SK-N-SH treated with all-trans-retinoic acid at 6 μM for 48 hours (cell line): Measurements from ENCODE around the gene ARL2.

Experiments
- ATAC-seq: fragments of 200-7000 bp; cut with Tn5 transposase; 3 replicates; pipeline ENCODE4 v1.9.1; 2020; ENCODE audit warnings: mild to moderate bottlenecking, moderate library complexity
- ARNTL ChIP-seq: fragments of 450-650 bp; formaldehyde crosslinking; IDR thresholded peaks from 2 replicates; pipeline ENCODE4 v1.5.0; 2020; ENCODE audit warnings: low read depth, mild to moderate bottlenecking, moderate library complexity, borderline replicate concordance
- BACH2 ChIP-seq: fragments of 250-450 bp; sonication (Bioruptor Pico); IDR thresholded peaks from 2 replicates; pipeline ENCODE4 v1.9.0; 2021; ENCODE audit warnings: mild to moderate bottlenecking, borderline replicate concordance
- CSRNP3 ChIP-seq: fragments of 250-450 bp; sonication (Bioruptor Pico); IDR thresholded peaks from 2 replicates; pipeline ENCODE4 v1.5.1; 2021; ENCODE audit warnings: mild to moderate bottlenecking, moderate library complexity
- ESRRG ChIP-seq: fragments of 250-450 bp; sonication (Bioruptor Pico); IDR thresholded peaks from 2 replicates; pipeline ENCODE4 v1.6.1; 2021; ENCODE audit warnings: mild to moderate bottlenecking
- GLIS3 ChIP-seq: fragments of 250-450 bp; sonication (Bioruptor Pico); IDR thresholded peaks from 2 replicates; pipeline ENCODE4 v1.5.0; 2020; ENCODE audit warnings: mild to moderate bottlenecking, moderate library complexity
- ISL1 ChIP-seq: fragments of 250-450 bp; sonication (Bioruptor Pico); IDR thresholded peaks from 2 replicates; pipeline ENCODE4 v2.1.2; 2022; ENCODE audit warnings: mild to moderate bottlenecking, moderate library complexity
- OSR1 ChIP-seq: fragments of 250-450 bp; sonication (Bioruptor Pico); IDR thresholded peaks from 2 replicates; pipeline ENCODE4 v1.8.0; 2022; ENCODE audit warnings: moderate library complexity, mild to moderate bottlenecking, inconsistent platforms
- TCF4 ChIP-seq: fragments of 250-450 bp; sonication (Bioruptor Pico); IDR thresholded peaks from 2 replicates; pipeline ENCODE4 v1.8.0; 2021; ENCODE audit warnings: mild to moderate bottlenecking, moderate library complexity, borderline replicate concordance
- TOX ChIP-seq: fragments of 250-450 bp; sonication (Bioruptor Pico); IDR thresholded peaks from 2 replicates; pipeline ENCODE4 v1.8.0; 2021; ENCODE audit warnings: mild to moderate bottlenecking, moderate library complexity, borderline replicate concordance
- ZC3H10 ChIP-seq: fragments of 250-450 bp; sonication (Bioruptor Pico); IDR thresholded peaks from 2 replicates; pipeline ENCODE4 v1.5.1; 2021; ENCODE audit warnings: mild to moderate bottlenecking, moderate library complexity
- ZFP3 ChIP-seq: fragments of 250-450 bp; sonication (Bioruptor Pico); IDR thresholded peaks from 2 replicates; pipeline ENCODE4 v1.5.0; 2020; ENCODE audit warnings: mild to moderate bottlenecking, moderate library complexity
- ZFP30 ChIP-seq: fragments of 450-650 bp; formaldehyde crosslinking; IDR thresholded peaks from 2 replicates; pipeline ENCODE4 v1.5.0; 2022; ENCODE audit warnings: mild to moderate bottlenecking, moderate library complexity
- ZNF8 ChIP-seq: fragments of 450-650 bp; formaldehyde crosslinking; IDR thresholded peaks from 2 replicates; pipeline ENCODE4 v1.5.0; 2020; ENCODE audit warnings: mild to moderate bottlenecking, moderate library complexity
- TF ChIP-seq, protein P1 (sequence below): fragments of 250-450 bp; sonication (Bioruptor Pico); IDR thresholded peaks from 2 replicates; pipeline ENCODE4 v1.8.0; 2021; ENCODE audit warnings: low read depth, mild to moderate bottlenecking, moderate library complexity, borderline replicate concordance
- TF ChIP-seq, protein P2 (sequence below): fragments of 250-450 bp; sonication (Bioruptor Pico); IDR thresholded peaks from 2 replicates; pipeline ENCODE4 v1.5.1; 2020; ENCODE audit warnings: low read depth, mild to moderate bottlenecking, moderate library complexity
- TF ChIP-seq, protein P3 (sequence below): fragments of 250-450 bp; sonication (Bioruptor Pico); IDR thresholded peaks from 2 replicates; pipeline ENCODE4 v1.8.0; 2020; ENCODE audit warnings: mild to moderate bottlenecking, moderate library complexity, borderline replicate concordance
- TF ChIP-seq, protein P4 (sequence below): fragments of 250-450 bp; sonication (Bioruptor Pico); IDR thresholded peaks from 2 replicates; pipeline ENCODE4 v1.5.0; 2020; ENCODE audit warnings: mild to moderate bottlenecking, moderate library complexity

The ARL2 gene

GRCh38 chr11:64990222-64990923 is 23.6 kb upstream of the ARL2 start:
- ATAC-seq, result no peak
- TF ChIP-seq ZFP3 (CRISPR knock-in tag) (no peak), ARNTL (CRISPR knock-in tag) (no peak)
- TF ChIP-seq, protein P1, sequence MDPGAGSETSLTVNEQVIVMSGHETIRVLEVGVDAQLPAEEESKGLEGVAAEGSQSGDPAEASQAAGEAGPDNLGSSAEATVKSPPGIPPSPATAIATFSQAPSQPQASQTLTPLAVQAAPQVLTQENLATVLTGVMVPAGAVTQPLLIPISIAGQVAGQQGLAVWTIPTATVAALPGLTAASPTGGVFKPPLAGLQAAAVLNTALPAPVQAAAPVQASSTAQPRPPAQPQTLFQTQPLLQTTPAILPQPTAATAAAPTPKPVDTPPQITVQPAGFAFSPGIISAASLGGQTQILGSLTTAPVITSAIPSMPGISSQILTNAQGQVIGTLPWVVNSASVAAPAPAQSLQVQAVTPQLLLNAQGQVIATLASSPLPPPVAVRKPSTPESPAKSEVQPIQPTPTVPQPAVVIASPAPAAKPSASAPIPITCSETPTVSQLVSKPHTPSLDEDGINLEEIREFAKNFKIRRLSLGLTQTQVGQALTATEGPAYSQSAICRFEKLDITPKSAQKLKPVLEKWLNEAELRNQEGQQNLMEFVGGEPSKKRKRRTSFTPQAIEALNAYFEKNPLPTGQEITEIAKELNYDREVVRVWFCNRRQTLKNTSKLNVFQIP (CRISPR knock-in tag), result no peak

- TF ChIP-seq ARNTL (CRISPR knock-in tag), result no peak
- TF ChIP-seq ZFP3 (CRISPR knock-in tag), result no peak
- no peak for TF ChIP-seq TCF4 (CRISPR knock-in tag)
- no peak for TF ChIP-seq ZFP30
- no peak for TF ChIP-seq BACH2 (CRISPR knock-in tag)
- TF ChIP-seq ESRRG (CRISPR knock-in tag), result no peak
- TF ChIP-seq GLIS3 (CRISPR knock-in tag), result no peak
- TF ChIP-seq, protein P2, sequence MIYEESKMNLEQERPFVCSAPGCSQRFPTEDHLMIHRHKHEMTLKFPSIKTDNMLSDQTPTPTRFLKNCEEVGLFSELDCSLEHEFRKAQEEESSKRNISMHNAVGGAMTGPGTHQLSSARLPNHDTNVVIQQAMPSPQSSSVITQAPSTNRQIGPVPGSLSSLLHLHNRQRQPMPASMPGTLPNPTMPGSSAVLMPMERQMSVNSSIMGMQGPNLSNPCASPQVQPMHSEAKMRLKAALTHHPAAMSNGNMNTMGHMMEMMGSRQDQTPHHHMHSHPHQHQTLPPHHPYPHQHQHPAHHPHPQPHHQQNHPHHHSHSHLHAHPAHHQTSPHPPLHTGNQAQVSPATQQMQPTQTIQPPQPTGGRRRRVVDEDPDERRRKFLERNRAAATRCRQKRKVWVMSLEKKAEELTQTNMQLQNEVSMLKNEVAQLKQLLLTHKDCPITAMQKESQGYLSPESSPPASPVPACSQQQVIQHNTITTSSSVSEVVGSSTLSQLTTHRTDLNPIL (CRISPR knock-in tag), result no peak
- TF ChIP-seq ISL1 (CRISPR knock-in tag), result no peak
- TF ChIP-seq, protein P3, sequence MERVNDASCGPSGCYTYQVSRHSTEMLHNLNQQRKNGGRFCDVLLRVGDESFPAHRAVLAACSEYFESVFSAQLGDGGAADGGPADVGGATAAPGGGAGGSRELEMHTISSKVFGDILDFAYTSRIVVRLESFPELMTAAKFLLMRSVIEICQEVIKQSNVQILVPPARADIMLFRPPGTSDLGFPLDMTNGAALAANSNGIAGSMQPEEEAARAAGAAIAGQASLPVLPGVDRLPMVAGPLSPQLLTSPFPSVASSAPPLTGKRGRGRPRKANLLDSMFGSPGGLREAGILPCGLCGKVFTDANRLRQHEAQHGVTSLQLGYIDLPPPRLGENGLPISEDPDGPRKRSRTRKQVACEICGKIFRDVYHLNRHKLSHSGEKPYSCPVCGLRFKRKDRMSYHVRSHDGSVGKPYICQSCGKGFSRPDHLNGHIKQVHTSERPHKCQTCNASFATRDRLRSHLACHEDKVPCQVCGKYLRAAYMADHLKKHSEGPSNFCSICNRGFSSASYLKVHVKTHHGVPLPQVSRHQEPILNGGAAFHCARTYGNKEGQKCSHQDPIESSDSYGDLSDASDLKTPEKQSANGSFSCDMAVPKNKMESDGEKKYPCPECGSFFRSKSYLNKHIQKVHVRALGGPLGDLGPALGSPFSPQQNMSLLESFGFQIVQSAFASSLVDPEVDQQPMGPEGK (CRISPR knock-in tag), result no peak
- no peak for TF ChIP-seq ZNF8 (CRISPR knock-in tag)
- no peak for TF ChIP-seq OSR1
- TF ChIP-seq, protein P4, sequence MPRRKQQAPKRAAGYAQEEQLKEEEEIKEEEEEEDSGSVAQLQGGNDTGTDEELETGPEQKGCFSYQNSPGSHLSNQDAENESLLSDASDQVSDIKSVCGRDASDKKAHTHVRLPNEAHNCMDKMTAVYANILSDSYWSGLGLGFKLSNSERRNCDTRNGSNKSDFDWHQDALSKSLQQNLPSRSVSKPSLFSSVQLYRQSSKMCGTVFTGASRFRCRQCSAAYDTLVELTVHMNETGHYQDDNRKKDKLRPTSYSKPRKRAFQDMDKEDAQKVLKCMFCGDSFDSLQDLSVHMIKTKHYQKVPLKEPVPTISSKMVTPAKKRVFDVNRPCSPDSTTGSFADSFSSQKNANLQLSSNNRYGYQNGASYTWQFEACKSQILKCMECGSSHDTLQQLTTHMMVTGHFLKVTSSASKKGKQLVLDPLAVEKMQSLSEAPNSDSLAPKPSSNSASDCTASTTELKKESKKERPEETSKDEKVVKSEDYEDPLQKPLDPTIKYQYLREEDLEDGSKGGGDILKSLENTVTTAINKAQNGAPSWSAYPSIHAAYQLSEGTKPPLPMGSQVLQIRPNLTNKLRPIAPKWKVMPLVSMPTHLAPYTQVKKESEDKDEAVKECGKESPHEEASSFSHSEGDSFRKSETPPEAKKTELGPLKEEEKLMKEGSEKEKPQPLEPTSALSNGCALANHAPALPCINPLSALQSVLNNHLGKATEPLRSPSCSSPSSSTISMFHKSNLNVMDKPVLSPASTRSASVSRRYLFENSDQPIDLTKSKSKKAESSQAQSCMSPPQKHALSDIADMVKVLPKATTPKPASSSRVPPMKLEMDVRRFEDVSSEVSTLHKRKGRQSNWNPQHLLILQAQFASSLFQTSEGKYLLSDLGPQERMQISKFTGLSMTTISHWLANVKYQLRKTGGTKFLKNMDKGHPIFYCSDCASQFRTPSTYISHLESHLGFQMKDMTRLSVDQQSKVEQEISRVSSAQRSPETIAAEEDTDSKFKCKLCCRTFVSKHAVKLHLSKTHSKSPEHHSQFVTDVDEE (CRISPR knock-in tag), result no peak
- no peak for TF ChIP-seq TOX (CRISPR knock-in tag)
- no peak for TF ChIP-seq ZC3H10 (CRISPR knock-in tag)
- TF ChIP-seq, all 23 proteins: peak for 0
- ATAC-seq, result no peak
Observed at GRCh38 chr11:64994318-64994717, 19.6 kb upstream of the ARL2 start.

- TF ChIP-seq, protein P3 (CRISPR knock-in tag), result no peak
- TF ChIP-seq ZNF8 (CRISPR knock-in tag), result no peak
- TF ChIP-seq, protein P2 (CRISPR knock-in tag), result no peak
- no peak for TF ChIP-seq CSRNP3 (CRISPR knock-in tag)
- ATAC-seq, result no peak; the same call in 2 of the 3 replicates
Observed at GRCh38 chr11:64996327-64996709, 17.6 kb upstream of the ARL2 start.
